GM13976 (cell line): ENCODE results near the gene LITAF.

Experiments used
- DNase-seq: peaks from one replicate; pipeline ENCODE4 v3.0.0; 2012; ENCODE audit warnings: low spot score
- CTCF ChIP-seq: IDR thresholded peaks from 2 replicates; pipeline ENCODE4 v1.5.1; 2012; ENCODE audit warnings: borderline replicate concordance, mild to moderate bottlenecking; ENCODE audit not compliant: insufficient read depth; ENCODE audit errors: extremely low read depth, missing control alignments, control extremely low read depth
- in situ Hi-C: fragments of 300-500 bp; cut with MboI; formaldehyde crosslinking; loops from one replicate; pipeline ENCODE4 v1.12.0; 2022; ENCODE audit warnings: low sequenced_read_pairs, mixed read lengths, inconsistent platforms; ENCODE audit not compliant: unreplicated experiment

LITAF gene

GRCh38 chr16:11564046-11564926 is 22.4 kb downstream of the LITAF start:
- TF ChIP-seq CTCF, result no peak
- in situ Hi-C loops, result no loop called here

GRCh38 chr16:11563493-11564040 is 23.2 kb downstream of the LITAF start:
- in situ Hi-C loops, result no loop called here
- TF ChIP-seq CTCF, result no peak
- no peak for DNase-seq

More at GRCh38 chr16:11564046-11564926, 22.4 kb downstream of the LITAF start:
- DNase-seq, result no peak

- TF ChIP-seq CTCF, result no peak
- in situ Hi-C loops, result no loop called here
- DNase-seq, result no peak
Observed at GRCh38 chr16:11562941-11563340, 23.8 kb downstream of the LITAF start.

GRCh38 chr16:11562411-11562810 is 24.3 kb downstream of the LITAF start:
- no peak for TF ChIP-seq CTCF
- no peak for DNase-seq

GRCh38 chr16:11561856-11562255 is 24.9 kb downstream of the LITAF start:
- TF ChIP-seq CTCF, result no peak
- in situ Hi-C loops, result no loop called here
- DNase-seq, result no peak

More at GRCh38 chr16:11562411-11562810, 24.3 kb downstream of the LITAF start:
- in situ Hi-C loops, result no loop called here

- DNase-seq, result no peak
- no peak for TF ChIP-seq CTCF
- in situ Hi-C loops, result no loop called here
Observed at GRCh38 chr16:11561454-11561805, 25.3 kb downstream of the LITAF start.
